ENCODE data around the gene DPEP2NB. TPM values are rescaled to one million over a fixed set of nuclear protein-coding genes. Genes with fewer than 3 reads are reported as not detected.
"Not testable (repeated sequence)": the region's sequence is repeated elsewhere in the genome, so short reads cannot be mapped to it uniquely, and the experiment has no call there.

DPEP2NB gene
- total RNA-seq, 1 donor, result not detected

- DNase-seq (ENCODE audit: low read depth), result peak; percentile 13
- no peak overlapping the region for H3K4me3 ChIP-seq (ENCODE audit: low read depth, low read length)
- TF ChIP-seq CTCF (IDR thresholded peaks at IDR 0.05; ENCODE audit: insufficient read depth, low read length), result no peak
Measured at GRCh38 chr16:68000450-68000849, 15.3 kb downstream of the DPEP2NB start.

GRCh38 chr16:67999985-68000384 is 15.7 kb downstream of the DPEP2NB start:
- DNase-seq (ENCODE audit: low read depth), result no peak
- no peak for TF ChIP-seq CTCF (IDR thresholded peaks at IDR 0.05; ENCODE audit: insufficient read depth, low read length)
- H3K4me3 ChIP-seq (ENCODE audit: low read depth, low read length), result no peak overlapping the region

- not testable (repeated sequence) for H3K4me3 ChIP-seq (ENCODE audit: low read depth, low read length); DNase-seq (ENCODE audit: low read depth)
Measured at GRCh38 chr16:67998779-67999688, 16.7 kb downstream of the DPEP2NB start, which contains the start of gene DPEP2. Gene DPEP2, minus strand, starts transcription at chr16:67999484. Its CDS starts 6,272 bp downstream, at chr16:67993212.

DNA sequence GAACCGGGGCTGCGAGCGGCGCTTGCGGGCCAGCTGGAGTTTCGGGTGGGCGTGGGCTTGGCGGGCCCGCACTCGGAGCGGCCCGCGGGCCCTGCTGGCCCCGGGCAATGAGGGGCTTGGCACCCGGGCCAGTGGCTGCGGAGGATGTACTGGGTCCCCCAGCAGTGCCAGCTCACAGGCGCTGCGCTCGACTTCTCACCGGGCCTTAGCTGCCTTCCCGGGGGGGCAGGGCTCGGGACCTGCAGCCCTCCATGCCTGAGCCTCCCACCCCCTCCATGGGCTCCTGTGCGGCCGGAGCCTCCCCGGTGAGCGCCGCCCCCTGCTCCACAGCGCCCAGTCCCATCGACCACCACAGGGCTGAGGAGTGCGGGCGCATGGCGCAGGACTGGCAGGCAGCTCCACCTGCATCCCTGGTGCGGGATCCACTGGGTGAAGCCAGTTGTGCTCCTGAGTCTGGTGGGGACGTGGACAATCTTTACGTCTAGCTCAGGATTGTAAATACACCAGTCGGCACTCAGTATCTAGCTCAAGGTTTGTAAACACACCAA is 17.4 kb downstream of the DPEP2NB start:
- not testable (repeated sequence) for DNase-seq (ENCODE audit: low read depth); H3K4me3 ChIP-seq (ENCODE audit: low read depth, low read length)

DNA sequence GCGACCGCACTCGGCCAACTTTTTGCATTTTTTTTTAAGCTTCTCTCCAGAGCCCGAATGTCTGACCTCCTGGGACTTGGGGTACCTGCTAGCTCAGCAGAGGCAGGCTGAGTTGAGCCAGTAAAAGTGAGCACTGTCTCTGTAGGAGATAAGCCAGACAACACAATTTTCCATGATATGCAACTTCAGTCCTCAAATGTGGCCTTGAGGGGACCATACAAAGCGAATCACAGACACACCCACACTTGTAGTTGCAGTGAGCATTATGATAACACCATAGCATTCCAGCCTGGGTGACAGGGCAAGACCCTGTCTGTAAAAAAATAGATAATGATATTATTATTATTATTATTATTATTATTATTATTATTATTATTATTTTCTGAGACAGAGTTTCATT is 19.0 kb downstream of the DPEP2NB start:
- TF ChIP-seq CTCF (IDR thresholded peaks at IDR 0.05; ENCODE audit: insufficient read depth, low read length), result no peak
- DNase-seq (ENCODE audit: low read depth), result no peak
- no peak overlapping the region for H3K4me3 ChIP-seq (ENCODE audit: low read depth, low read length)

- DNase-seq (ENCODE audit: low read depth), result no peak
- no peak for TF ChIP-seq CTCF (IDR thresholded peaks at IDR 0.05; ENCODE audit: insufficient read depth, low read length)
- H3K4me3 ChIP-seq (ENCODE audit: low read depth, low read length), result no peak overlapping the region
Measured at GRCh38 chr16:67995423-67995822, 20.3 kb downstream of the DPEP2NB start.

DNA sequence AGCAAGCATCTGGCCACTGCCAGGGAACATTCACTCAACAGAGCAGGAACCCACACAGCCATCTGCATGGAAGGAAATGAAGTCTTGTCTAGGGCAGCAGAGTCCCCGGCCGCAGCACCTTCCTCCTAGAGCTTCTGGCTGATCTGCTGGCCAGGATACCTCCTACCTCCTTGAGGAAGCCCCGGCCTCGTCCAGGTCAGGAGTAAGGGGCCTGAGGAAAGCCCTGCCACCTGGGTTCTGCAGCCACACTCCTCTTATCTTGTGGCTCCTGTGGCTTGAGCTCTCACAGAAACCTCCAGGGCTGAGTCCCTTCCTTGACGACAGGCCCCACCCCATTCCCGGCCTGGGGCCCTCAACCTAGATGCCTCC is 21.7 kb downstream of the DPEP2NB start:
- DNase-seq (ENCODE audit: low read depth); H3K4me3 ChIP-seq (ENCODE audit: low read depth, low read length): not testable (repeated sequence)

DNA sequence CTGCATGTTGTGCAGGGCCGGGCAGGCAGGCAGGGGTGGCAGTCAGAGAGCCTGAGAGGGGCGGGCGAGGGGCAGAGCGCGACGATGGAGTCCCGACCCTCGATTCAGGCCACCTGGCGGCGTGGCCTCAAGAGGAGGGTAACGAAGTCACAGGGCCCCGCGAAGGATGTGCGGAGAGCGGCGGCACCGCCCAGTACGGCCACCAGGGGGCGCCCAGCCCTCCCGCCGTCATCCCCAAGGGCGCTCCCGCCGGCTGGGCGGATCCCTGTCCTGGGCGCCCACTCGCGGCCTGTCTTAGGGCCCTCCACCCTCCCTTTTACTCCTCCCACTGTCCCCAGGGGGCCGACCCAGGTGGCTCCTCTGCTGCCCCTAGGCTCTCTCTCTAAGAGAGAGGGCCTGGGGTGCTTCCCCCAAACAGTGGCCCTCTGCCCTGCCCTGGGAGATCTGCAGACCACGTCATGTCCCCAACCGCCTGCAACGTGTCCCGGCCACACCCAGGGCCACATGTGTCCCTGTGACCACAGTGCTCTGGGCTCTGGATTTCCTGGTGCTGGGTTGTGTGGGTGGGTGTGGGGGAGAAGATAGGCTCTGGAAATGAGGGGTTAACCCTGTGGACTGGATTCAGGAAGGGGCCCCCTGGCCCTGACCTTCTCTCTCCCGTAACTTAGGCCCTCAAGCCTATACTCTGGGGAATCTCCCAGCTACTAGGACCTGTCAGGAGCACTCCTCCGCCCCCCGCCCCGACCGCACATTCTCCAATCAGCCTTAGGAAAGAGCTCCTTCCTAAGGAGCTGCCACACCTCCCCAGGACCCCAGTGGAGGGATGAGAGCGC is 22.3 kb downstream of the DPEP2NB start:
- DNase-seq (ENCODE audit: low read depth), result peak; percentile 59
- TF ChIP-seq CTCF (IDR thresholded peaks at IDR 0.05; ENCODE audit: insufficient read depth, low read length), result peak; percentile 86
- peak overlapping the region; percentile 40 for H3K4me3 ChIP-seq (ENCODE audit: low read depth, low read length)

Data from fibroblast of the aortic adventitia (primary cell).